HL-60 (cell line): ENCODE results near the gene ATP13A3.

ENCODE experiments used
- DNase-seq, 2 experiments: peaks; one replicate each; pipeline ENCODE4 v3.0.0-alpha.2; 2010 to 2020; ENCODE audit warnings: low read depth in 1 of 2, low spot score in 1 of 2
- H3K27ac ChIP-seq: fragments of 250-450 bp; sonication (Bioruptor Pico); replicated peaks from 2 replicates; pipeline ENCODE4 v1.5.1; 2020; ENCODE audit warnings: mild to moderate bottlenecking, moderate library complexity
- H3K27me3 ChIP-seq: fragments of 250-450 bp; sonication (Bioruptor Pico); 2 replicates; pipeline ENCODE4 v1.5.1; 2021; ENCODE audit warnings: mild to moderate bottlenecking, moderate library complexity; ENCODE audit not compliant: insufficient read depth, poor library complexity, severe bottlenecking
- H3K4me3 ChIP-seq: replicated peaks from 2 replicates; pipeline ENCODE4 v1.5.1; 2011; ENCODE audit warnings: mild to moderate bottlenecking, control low read depth, low read length; ENCODE audit not compliant: insufficient read depth
- GABPA ChIP-seq: IDR thresholded peaks from 2 replicates; pipeline ENCODE4 v1.6.1; 2012; ENCODE audit warnings: low read depth
- POLR2AphosphoS5 ChIP-seq: IDR thresholded peaks from 2 replicates; pipeline ENCODE4 v1.6.1; 2012; ENCODE audit warnings: low read depth
- SPI1 ChIP-seq: IDR thresholded peaks from 2 replicates; pipeline ENCODE4 v1.6.1; 2012; ENCODE audit warnings: low read depth, mild to moderate bottlenecking, borderline replicate concordance
- TF ChIP-seq, protein P1 (sequence below): IDR thresholded peaks from 2 replicates; pipeline ENCODE4 v1.6.1; 2012; ENCODE audit warnings: low read depth; ENCODE audit not compliant: insufficient replicate concordance
- TF ChIP-seq, protein P2 (sequence below): IDR thresholded peaks from one replicate; pipeline ENCODE4 v1.5.1; 2011; ENCODE audit warnings: low read length, control low read depth, inconsistent platforms; ENCODE audit not compliant: insufficient read depth

Gene ATP13A3

DNA sequence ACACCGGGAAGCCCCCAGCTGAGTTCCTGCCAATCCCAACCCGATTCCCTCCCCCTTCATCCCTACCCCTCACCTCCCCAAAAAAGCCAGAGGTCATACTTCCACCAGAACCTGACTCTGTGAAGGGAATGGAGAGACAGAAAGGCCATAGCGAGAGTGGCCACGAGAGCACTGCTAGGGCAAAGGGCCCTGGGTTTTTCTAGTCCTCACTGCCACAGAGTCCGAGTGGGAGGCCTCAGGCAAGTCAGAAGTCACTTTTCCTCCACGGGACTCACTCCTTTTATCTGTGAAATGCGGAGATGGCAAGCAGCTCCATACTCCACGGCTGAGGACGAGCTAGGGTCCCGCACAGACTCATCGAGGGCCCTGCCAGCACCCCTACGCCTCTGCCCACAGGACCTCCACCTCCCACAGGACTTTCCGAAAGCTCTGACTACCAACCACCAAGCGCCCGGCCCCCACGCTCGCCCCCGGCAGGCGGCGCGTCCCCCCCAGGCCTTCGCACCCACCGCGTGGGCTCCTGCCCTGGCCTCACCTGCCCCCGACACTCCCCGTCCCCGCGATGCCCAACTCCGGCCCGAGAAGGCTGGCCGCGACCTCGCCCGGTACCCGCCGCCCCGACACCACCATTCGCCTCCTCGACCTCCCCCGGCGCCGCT lies 792 bp downstream of the ATP13A3 start:
- no peak for TF ChIP-seq GABPA
- TF ChIP-seq, protein P1, sequence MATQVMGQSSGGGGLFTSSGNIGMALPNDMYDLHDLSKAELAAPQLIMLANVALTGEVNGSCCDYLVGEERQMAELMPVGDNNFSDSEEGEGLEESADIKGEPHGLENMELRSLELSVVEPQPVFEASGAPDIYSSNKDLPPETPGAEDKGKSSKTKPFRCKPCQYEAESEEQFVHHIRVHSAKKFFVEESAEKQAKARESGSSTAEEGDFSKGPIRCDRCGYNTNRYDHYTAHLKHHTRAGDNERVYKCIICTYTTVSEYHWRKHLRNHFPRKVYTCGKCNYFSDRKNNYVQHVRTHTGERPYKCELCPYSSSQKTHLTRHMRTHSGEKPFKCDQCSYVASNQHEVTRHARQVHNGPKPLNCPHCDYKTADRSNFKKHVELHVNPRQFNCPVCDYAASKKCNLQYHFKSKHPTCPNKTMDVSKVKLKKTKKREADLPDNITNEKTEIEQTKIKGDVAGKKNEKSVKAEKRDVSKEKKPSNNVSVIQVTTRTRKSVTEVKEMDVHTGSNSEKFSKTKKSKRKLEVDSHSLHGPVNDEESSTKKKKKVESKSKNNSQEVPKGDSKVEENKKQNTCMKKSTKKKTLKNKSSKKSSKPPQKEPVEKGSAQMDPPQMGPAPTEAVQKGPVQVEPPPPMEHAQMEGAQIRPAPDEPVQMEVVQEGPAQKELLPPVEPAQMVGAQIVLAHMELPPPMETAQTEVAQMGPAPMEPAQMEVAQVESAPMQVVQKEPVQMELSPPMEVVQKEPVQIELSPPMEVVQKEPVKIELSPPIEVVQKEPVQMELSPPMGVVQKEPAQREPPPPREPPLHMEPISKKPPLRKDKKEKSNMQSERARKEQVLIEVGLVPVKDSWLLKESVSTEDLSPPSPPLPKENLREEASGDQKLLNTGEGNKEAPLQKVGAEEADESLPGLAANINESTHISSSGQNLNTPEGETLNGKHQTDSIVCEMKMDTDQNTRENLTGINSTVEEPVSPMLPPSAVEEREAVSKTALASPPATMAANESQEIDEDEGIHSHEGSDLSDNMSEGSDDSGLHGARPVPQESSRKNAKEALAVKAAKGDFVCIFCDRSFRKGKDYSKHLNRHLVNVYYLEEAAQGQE, result no peak
- TF ChIP-seq, protein P2, sequence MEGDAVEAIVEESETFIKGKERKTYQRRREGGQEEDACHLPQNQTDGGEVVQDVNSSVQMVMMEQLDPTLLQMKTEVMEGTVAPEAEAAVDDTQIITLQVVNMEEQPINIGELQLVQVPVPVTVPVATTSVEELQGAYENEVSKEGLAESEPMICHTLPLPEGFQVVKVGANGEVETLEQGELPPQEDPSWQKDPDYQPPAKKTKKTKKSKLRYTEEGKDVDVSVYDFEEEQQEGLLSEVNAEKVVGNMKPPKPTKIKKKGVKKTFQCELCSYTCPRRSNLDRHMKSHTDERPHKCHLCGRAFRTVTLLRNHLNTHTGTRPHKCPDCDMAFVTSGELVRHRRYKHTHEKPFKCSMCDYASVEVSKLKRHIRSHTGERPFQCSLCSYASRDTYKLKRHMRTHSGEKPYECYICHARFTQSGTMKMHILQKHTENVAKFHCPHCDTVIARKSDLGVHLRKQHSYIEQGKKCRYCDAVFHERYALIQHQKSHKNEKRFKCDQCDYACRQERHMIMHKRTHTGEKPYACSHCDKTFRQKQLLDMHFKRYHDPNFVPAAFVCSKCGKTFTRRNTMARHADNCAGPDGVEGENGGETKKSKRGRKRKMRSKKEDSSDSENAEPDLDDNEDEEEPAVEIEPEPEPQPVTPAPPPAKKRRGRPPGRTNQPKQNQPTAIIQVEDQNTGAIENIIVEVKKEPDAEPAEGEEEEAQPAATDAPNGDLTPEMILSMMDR, result no peak
- TF ChIP-seq POLR2AphosphoS5, result no peak
- no peak for TF ChIP-seq SPI1
- Histone ChIP-seq H3K4me3 (peak overlapping the region; percentile 78), H3K27me3 (no peaks in the 10 kb centered on the region), H3K27ac (peak overlapping the region; percentile 76)
- peak in 1 of 2 experiments; percentile 24 for DNase-seq

DNA sequence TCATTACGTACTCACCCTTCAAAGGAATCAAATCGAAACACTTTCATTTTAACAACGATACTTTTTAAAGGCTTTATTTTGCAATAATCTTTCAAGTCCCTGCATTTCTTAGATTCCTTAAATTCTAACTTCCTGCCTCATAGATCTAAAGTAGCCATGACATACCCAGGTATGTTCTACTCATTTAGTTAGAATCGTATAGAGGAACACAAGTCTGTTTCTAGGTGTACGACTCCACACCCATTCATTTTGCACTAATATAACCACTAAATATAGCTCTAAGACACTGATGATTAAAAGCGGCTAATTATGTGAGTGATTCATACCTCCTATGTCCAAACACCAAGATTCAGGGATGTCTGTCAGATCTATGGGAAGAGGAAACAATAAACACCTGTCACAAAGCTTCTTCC lies 1.3 kb downstream of the ATP13A3 start:
- no peaks in the 10 kb centered on the region for H3K27me3 ChIP-seq
- H3K27ac ChIP-seq, result peak overlapping the region; percentile 76
- peak overlapping the region; percentile 78 for H3K4me3 ChIP-seq
- TF ChIP-seq SPI1 (no peak), POLR2AphosphoS5 (no peak), GABPA (no peak)
- TF ChIP-seq, protein P2, result no peak
- TF ChIP-seq, protein P1, result no peak
- no peak for DNase-seq

DNA sequence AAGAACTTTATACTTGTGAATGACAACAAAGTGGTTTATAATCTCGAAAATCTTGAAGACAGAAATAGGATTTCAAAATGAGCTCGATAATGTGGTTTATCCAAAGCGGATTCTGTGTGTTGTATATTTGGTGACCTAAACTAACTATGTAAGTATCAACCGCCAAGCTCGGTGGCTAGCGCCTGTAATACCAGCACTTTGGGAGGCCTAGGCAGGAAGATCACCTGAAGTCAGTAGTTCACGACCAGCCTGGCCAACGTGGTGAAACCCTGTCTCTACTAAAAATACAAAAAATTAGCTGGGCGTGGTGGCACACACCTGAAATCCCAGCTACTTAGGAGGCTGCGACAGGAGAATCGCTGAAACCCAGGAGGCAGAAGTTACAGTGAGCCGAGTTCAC lies 2.2 kb downstream of the ATP13A3 start:
- H3K4me3 ChIP-seq, result no peak overlapping the region
- no peak overlapping the region for H3K27ac ChIP-seq
- DNase-seq, result no peak
- H3K27me3 ChIP-seq, result no peaks in the 10 kb centered on the region
- TF ChIP-seq, protein P2, result no peak
- TF ChIP-seq GABPA (no peak), SPI1 (no peak), POLR2AphosphoS5 (no peak)
- TF ChIP-seq, protein P1, result no peak
